Activated T-helper 17 cell treated with anti-CD3 and anti-CD28 coated beads, Interleukin-2, amount 50 U/mL, for 72 hours (primary cell): ENCODE measurements around the gene DPEP2. TPM values are rescaled to one million over a fixed set of nuclear protein-coding genes. Genes with fewer than 3 reads are reported as not detected.

Source experiments
- ATAC-seq: fragments of 150-1000 bp; cut with Tn5 transposase; replicated peaks from 2 replicates; pipeline ENCODE4 v1.10.0; 2021; ENCODE audit warnings: mild to moderate bottlenecking, moderate library complexity
- H3K27ac Mint-ChIP-seq: one replicate; pipeline ENCODE4 v1.8.0; 2022; ENCODE audit warnings: mixed read lengths
- H3K27me3 Mint-ChIP-seq: one replicate; pipeline ENCODE4 v1.8.0; 2022; ENCODE audit warnings: mixed read lengths
- H3K36me3 Mint-ChIP-seq: one replicate; pipeline ENCODE4 v1.8.0; 2022; ENCODE audit warnings: low read depth, mild to moderate bottlenecking, mixed read lengths
- H3K4me1 Mint-ChIP-seq: one replicate; pipeline ENCODE4 v1.8.0; 2022; ENCODE audit warnings: mixed read lengths
- H3K4me3 Mint-ChIP-seq: one replicate; pipeline ENCODE4 v1.8.0; 2022; ENCODE audit warnings: mild to moderate bottlenecking, mixed read lengths
- H3K9me3 Mint-ChIP-seq: one replicate; pipeline ENCODE4 v1.8.0; 2022; ENCODE audit warnings: mixed read lengths
- total RNA-seq, 2 donors: library from RNA; stranded (reverse); gene quantifications; one replicate each; pipeline ENCODE4 v1.2.3, GENCODE V29; 2022

The DPEP2 gene
- total RNA-seq, 2 donors from 2014 or later = 2.8 to 7.3 TPM

DNA sequence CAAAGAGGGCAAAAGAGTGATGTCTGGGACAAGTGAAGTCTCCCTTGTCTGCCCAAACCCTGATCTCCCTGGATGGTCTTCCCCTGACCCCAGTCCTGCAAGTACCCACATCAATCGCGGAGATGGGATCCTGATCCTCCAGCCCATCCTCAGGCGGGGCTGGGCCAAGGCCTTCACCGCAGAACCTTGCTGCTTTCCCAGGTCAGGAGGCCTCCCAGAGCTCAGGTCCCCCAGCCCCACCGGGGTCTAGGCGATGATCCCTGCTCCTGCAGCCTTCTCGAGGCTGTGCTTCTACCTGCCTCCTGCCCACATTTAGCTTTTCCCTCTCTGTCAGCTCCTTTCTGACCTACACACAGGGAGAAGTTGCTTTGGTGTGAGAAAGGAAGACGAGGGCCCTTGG, 37.1 kb downstream of the DPEP2 start:
- Mint-ChIP-seq H3K4me1 (peaks cover 7% of the 10 kb centered on the region), H3K9me3 (no peaks in the 10 kb centered on the region), H3K27me3 (no peaks in the 10 kb centered on the region), H3K4me3 (no peak overlapping the region), H3K36me3 (peaks cover 31% of the 10 kb centered on the region), H3K27ac (no peak overlapping the region)
- no peak for ATAC-seq

DNA sequence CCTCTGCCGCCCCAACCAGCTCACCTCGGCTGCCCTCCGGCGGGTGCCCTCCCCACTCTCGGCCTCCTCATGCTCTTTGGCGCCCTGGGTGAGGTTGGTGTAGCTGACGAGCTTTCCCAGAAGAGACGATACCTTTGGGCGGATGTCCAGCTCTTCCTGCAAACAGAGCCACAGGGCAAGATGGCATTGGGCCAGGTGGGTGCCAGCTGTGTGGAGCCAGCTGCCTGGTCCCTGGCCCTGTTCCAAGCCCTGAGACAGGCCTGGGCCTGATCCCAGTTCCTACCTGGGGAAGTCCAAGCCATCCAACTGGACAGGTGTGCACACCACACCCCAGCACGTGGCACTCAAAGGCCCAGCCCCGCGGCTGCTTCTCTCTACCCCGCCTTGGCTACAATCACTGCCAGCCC, 37.7 kb downstream of the DPEP2 start:
- Mint-ChIP-seq H3K4me1 (peaks cover 4% of the 10 kb centered on the region), H3K27me3 (no peaks in the 10 kb centered on the region), H3K4me3 (no peak overlapping the region), H3K36me3 (peaks cover 31% of the 10 kb centered on the region), H3K9me3 (no peaks in the 10 kb centered on the region), H3K27ac (no peak overlapping the region)
- no peak for ATAC-seq

DNA sequence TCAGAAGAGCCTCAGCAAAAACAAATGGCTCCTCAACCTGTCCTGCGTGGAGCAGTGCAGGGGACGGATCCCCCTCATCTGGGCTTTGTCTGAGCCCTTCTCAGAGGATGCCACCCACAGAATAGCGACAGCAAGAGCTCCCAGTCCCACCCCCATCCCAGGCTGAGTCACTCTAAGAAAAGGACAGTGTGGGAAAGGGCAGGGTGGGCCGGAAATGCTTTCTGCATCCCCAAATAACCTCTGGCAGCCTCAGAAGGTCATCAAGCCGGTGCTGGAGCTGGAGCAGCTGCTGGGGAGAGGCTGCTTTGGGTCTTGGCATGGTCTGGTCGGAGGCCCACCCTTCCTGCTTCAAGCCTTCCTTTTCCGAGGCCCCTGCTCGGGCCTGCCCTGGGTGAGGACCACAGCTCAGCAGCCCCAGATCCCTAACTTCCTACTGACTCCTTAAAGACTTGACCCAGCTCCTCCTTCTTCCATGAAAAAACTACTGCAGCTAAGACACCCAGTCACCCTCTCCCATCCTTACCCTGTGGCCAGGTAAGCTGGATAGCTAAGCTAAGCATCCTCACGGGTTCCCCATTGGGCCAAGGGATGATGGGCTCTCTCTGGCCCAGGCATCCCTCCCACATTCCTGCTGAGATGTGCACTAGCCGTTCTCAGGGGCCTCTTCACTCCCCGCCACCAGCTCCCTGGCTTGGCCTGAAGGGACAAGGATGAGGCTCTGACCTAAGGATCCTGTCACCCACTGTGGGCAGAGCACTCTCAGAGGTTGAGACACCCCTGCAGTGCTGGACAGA, 39.6 kb downstream of the DPEP2 start:
- no peak for ATAC-seq
- H3K4me1 Mint-ChIP-seq = peaks cover 4% of the 10 kb centered on the region
- H3K4me3 Mint-ChIP-seq = no peak overlapping the region
- peak overlapping the region; percentile 37 for H3K27ac Mint-ChIP-seq
- peaks cover 36% of the 10 kb centered on the region for H3K36me3 Mint-ChIP-seq
- no peaks in the 10 kb centered on the region for H3K9me3 Mint-ChIP-seq
- no peaks in the 10 kb centered on the region for H3K27me3 Mint-ChIP-seq

DNA sequence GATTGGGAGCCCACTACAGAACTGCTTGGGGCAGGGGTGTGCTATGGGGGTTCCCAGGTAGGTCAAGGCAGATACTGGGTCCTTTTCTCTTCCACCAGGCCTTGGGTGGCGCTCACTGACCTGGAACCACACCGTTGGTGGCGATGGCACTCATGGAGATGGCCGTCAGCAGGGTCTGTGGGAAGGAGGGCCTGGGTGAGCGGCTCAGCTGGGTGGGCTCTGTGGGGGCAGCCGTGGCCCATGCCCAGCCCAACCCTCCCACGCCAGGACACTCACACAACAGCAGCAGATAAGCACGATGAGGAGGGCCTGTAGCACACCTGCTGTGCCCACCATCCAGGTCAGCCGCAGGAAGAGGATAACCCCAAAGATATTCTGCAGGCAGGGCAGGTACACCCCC, 41.7 kb downstream of the DPEP2 start:
- Mint-ChIP-seq H3K36me3 (peaks cover 46% of the 10 kb centered on the region), H3K27ac (no peak overlapping the region), H3K4me1 (peaks cover 4% of the 10 kb centered on the region), H3K27me3 (no peaks in the 10 kb centered on the region), H3K4me3 (no peak overlapping the region), H3K9me3 (no peaks in the 10 kb centered on the region)
- ATAC-seq = no peak

DNA sequence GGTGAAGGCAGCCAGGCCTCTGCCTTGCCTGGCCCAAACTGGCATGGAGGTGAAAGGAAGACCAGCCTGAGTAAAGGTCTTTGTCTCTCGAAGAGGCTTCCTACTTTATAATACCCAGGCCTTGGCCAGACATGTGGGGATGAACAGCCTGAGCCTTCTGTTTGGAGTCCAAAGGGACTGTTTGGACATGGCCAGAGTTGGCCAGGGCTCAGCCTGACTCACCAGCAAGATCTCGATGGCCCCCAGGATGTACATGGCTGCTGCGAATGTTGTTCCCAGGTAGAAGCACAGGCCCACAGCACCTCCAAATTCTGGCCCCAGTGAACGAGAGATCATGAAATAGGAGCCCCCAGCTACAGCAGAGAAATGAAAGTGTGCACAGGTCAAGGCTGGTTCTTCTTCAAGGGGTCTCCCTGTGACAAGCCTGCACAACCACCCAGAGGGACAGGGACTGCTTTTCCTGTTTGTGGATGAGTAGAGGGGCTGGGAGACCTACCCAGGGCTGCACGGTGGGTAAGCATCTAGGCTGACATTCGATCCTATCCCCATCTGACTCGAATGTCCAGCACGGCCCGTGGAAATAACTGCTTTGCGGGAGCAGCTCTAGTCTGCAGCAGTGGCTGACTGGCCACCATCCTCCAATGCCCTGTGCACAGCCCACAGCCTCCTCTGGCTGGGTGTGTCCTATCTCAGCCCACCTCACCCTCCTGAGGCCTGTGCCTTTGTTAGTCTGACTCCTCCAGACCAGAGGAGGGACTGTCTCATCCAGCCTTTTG, 44.7 kb downstream of the DPEP2 start:
- Mint-ChIP-seq H3K36me3 (peaks cover 37% of the 10 kb centered on the region), H3K27me3 (no peaks in the 10 kb centered on the region), H3K27ac (no peak overlapping the region)

DNA sequence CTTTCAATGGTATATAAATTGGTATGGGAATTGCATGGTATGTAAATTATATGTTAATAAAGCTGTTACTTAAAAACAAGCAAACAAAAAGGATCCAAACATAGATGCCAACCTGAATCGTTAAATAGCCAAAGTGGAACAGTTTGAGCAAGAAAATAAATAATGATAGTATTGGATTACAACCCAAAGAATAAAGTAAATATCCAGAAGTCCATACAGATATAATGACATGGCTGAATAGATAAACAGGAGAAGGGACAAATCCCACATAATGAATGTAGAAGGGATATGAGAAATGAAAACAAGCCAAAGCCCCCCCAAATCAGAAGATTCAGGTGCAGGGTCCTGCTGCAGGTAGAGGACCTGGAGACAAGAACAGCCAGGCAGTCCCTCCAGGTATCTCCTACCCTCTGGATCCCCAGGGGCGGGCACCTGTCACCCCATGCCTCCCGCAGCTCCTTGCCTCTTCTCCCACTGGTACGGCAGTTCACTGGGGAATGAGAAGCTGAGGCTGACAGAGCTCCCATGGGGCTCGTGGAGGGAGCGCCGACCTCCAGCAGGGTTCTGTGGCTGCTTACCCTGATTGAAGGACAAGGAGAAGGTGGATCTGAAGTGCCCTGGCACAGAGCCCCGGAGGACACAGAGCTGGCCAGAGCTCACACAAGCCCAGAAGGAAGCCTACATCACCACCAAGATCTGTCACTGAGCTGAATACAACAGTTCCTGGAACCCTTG, 45.5 kb downstream of the DPEP2 start:
- Mint-ChIP-seq H3K36me3 (peaks cover 36% of the 10 kb centered on the region), H3K9me3 (no peaks in the 10 kb centered on the region), H3K4me1 (no peaks in the 10 kb centered on the region), H3K27me3 (no peaks in the 10 kb centered on the region), H3K27ac (no peak overlapping the region), H3K4me3 (no peak overlapping the region)
- ATAC-seq = no peak

More for the DNA sequence above, 44.7 kb downstream of the DPEP2 start:
- H3K4me3 Mint-ChIP-seq = no peak overlapping the region
- no peaks in the 10 kb centered on the region for H3K4me1 Mint-ChIP-seq
- no peak for ATAC-seq
- H3K9me3 Mint-ChIP-seq = no peaks in the 10 kb centered on the region

DNA sequence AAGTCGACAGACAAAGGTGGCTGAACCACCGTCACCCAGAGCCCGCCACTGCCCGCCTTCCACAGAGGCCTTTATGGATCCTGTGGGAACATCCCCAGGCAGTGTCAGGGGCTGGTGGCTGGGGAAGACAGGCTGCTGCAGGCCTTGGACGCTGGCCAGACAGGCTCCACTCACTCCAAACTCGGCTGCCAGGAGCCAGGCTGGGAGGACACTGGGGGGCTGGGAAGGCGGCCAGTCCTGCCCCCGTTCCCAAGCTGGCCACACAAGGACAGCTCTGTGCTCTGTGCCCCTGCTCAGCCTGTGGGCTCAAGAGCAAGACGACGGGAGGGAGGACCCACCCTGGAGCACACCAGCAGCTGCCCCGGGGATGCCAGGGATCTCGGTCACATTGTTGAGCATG, 47.8 kb downstream of the DPEP2 start:
- Mint-ChIP-seq H3K4me1 (peaks cover 5% of the 10 kb centered on the region), H3K4me3 (no peak overlapping the region), H3K27ac (no peak overlapping the region), H3K27me3 (no peaks in the 10 kb centered on the region), H3K9me3 (no peaks in the 10 kb centered on the region), H3K36me3 (peaks cover 30% of the 10 kb centered on the region)
- ATAC-seq = no peak

DNA sequence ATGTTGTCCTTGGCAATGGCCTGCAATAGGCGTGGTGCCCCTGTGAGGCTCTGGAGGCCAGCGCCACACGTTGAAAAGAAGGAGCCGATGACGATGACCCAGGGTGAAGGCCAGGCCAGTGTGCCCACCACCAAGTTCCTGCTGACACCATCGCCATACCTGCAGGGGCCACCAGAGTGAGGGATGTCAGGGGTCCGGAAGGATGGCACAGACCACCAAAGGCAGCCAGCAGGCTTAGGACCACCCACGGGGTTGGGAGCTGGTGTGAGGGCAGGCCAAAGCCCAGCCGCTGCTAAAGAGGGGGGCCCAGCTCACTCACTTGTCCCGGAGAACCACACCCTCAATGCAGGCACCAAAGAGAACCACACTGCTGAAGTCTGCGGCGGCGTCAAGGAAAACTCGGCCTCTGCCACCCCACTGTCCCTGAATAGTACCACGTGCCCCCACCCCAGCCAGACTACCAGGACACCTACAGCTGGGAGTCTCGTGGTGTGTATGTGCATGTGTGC, 48.9 kb downstream of the DPEP2 start:
- Mint-ChIP-seq H3K27ac (no peak overlapping the region), H3K4me3 (no peak overlapping the region), H3K9me3 (no peaks in the 10 kb centered on the region), H3K27me3 (no peaks in the 10 kb centered on the region), H3K4me1 (peaks cover 5% of the 10 kb centered on the region), H3K36me3 (peaks cover 38% of the 10 kb centered on the region)
- ATAC-seq = no peak

DNA sequence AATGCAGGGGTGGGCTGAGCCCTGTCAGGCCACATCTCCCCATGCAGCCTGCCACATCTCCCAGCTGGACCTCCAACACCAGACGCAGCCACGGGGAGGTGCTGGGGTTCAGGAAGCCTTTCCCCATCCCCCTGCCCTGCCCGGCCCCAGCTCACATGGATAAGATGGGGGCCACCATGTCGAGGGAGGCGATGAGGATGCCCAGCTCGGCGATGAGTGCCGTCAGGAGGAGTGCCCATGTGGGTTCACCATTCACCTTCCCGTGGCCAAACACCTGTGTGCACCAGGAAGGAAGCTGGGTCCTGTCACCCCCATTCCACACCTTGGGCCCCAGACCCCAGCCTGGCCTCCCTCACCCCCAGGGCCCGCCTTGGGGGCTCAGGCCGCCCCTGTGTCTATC, 49.6 kb downstream of the DPEP2 start:
- no peak for ATAC-seq
- H3K36me3 Mint-ChIP-seq = peaks cover 32% of the 10 kb centered on the region
- H3K4me1 Mint-ChIP-seq = peaks cover 5% of the 10 kb centered on the region
- H3K9me3 Mint-ChIP-seq = no peaks in the 10 kb centered on the region
- H3K27me3 Mint-ChIP-seq = no peaks in the 10 kb centered on the region
- H3K4me3 Mint-ChIP-seq = no peak overlapping the region
- H3K27ac Mint-ChIP-seq = no peak overlapping the region

DNA sequence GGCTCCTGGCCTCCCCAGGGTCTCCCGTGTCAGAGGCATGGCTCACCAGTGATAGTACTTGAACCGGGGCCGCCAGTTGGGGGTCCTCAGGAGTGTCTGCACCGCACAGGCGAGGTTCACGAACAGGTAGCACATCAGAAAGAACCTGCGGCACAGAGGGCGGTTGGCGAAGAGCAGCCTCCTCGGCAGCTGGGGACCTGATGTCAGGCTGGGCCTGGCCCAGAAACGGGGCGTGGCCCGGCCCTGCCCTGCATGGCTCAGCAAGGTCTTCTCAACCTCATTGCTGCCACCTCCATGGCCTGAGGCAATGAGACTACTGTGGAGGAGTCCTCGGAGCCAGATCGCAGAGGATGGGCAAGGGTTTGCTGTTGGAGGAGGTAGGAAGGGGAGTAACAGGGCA, 51.3 kb downstream of the DPEP2 start:
- Mint-ChIP-seq H3K27ac (no peak overlapping the region), H3K9me3 (no peaks in the 10 kb centered on the region), H3K4me3 (no peak overlapping the region), H3K4me1 (peaks cover 5% of the 10 kb centered on the region), H3K27me3 (no peaks in the 10 kb centered on the region), H3K36me3 (peaks cover 22% of the 10 kb centered on the region)
- ATAC-seq = no peak

DNA sequence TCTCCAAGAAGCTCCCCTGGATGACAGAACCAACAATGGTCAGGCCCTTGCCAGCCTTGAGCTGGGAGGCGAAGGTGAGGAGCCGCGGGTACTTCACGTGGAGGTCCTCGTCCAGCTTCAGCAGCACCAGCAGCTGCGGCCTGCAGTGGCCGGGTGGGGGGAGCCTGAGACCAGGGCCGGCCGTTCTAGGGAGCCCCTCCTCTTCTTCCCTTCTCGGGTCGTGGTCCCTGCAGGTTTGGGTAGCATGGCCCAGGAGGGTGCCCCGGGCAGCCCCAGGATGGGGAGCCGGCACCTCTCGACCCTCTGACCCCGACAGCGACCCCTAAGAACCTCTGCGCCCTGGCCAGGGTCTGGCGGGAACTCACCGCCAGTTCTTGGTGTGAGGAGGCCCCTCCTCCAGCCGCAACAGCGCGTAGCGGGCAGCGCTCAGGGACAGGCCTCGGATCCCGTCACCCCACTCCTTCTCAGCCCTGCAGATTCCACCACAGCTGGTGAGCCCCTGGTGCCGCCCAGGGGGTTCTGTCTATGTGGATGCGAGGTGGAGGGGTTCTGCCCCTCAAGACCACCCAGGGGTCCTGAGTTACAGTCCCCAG, 52.2 kb downstream of the DPEP2 start:
- Mint-ChIP-seq H3K27me3 (no peaks in the 10 kb centered on the region), H3K36me3 (peaks cover 19% of the 10 kb centered on the region), H3K4me3 (no peak overlapping the region), H3K4me1 (peaks cover 5% of the 10 kb centered on the region), H3K27ac (no peak overlapping the region), H3K9me3 (no peaks in the 10 kb centered on the region)
- no peak for ATAC-seq

DNA sequence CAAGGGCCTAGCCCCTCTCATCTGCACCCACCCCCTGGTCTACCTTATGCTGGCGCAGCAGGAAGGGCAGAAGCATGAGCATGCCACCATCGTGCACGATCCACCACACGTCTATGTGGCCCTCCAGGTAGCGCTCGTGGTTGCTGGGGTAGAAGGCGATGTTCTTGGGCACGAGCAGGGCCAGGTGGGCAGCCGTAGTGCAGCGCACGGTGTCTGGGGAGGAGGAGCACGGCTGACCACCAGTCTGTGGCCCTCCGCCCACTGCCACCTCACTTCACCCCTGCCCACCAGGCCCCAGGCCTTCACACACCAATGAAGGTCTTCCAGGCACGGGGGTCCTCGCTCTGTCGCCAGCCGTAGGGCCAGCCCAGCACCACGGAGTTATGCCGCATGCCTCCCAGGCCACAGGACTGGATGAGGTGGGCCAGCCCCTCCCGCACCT, 53.1 kb downstream of the DPEP2 start:
- ATAC-seq = no peak
- no peak overlapping the region for H3K27ac Mint-ChIP-seq
- no peaks in the 10 kb centered on the region for H3K27me3 Mint-ChIP-seq
- H3K4me1 Mint-ChIP-seq = peaks cover 5% of the 10 kb centered on the region
- no peaks in the 10 kb centered on the region for H3K9me3 Mint-ChIP-seq
- peaks cover 15% of the 10 kb centered on the region for H3K36me3 Mint-ChIP-seq
- no peak overlapping the region for H3K4me3 Mint-ChIP-seq

DNA sequence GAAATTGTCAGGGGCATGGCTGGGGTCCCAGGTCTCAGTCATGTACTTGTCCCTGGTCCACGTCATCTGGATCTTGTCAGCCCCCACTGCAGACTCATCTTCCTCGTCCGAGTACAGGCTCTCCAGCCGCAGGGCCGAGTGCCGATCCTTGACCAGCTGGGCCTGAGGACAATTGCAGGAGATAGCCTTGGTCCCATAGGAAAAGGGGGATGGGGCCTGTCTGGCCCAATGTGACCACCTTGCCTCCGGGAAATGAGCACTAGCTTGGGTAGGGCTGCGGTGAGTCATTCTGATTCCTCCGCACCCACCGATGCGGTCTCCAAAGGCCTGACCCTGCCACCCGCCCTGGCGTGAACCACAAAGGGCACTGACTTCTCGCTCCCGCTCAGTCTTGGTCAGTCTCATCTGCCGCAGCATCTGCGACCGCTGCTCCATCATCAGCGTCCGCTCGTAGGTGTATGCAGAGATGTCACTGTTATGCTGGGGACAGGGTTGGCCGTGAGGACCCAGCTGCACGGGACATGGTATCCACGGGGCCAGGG, 53.8 kb downstream of the DPEP2 start:
- H3K27ac Mint-ChIP-seq = no peak overlapping the region
- H3K36me3 Mint-ChIP-seq = peaks cover 15% of the 10 kb centered on the region
- peaks cover 5% of the 10 kb centered on the region for H3K4me1 Mint-ChIP-seq
- ATAC-seq = no peak
- no peaks in the 10 kb centered on the region for H3K9me3 Mint-ChIP-seq
- H3K27me3 Mint-ChIP-seq = no peaks in the 10 kb centered on the region
- no peak overlapping the region for H3K4me3 Mint-ChIP-seq
